Body of pancreas (tissue), 4 donors: ENCODE measurements around the gene CRLF1. TPM values are rescaled to one million over a fixed set of nuclear protein-coding genes. Genes with fewer than 3 reads are reported as not detected.
A peak's percentile ranks its signal among the peaks of the same experiment; 100 is the strongest.

Experiments used
- ATAC-seq: fragments of 150-250 bp; one replicate; pipeline ENCODE4 v1.9.1; 2016
- DNase-seq, 4 donors: peaks; one replicate each; pipeline ENCODE4 v3.0.0-alpha.2; 2019
- H3K27ac ChIP-seq, 4 donors: fragments of 200-600 bp; sonication (generic); 1 replicate in 3 of 4; 2 replicates in 1 of 4; pipeline versions ENCODE4 v1.5.1 to v1.6.1; 2016 to 2019; ENCODE audit warnings: mild to moderate bottlenecking in 1 of 4, mixed read lengths in 1 of 4, moderate library complexity in 1 of 4
- H3K27me3 ChIP-seq, 2 donors: fragments of 200-600 bp; sonication (generic); one replicate each; pipeline ENCODE4 v1.6.0; 2016; ENCODE audit warnings: mild to moderate bottlenecking in 1 of 2
- H3K36me3 ChIP-seq, 2 donors: fragments of 200-600 bp; sonication (generic); replicated peaks in 1 of 2; 2 replicates each; pipeline ENCODE4 v1.5.1; 2016; ENCODE audit warnings: low read depth in 2 of 2; ENCODE audit not compliant: insufficient read depth in 1 of 2
- H3K4me1 ChIP-seq: fragments of 200-600 bp; sonication (generic); one replicate; pipeline ENCODE4 v1.6.0; 2016
- H3K4me3 ChIP-seq, 2 donors: fragments of 200-600 bp; sonication (generic); 1 replicate in 1 of 2; 2 replicates in 1 of 2; pipeline ENCODE4 v1.5.1; 2016 to 2019
- H3K9me3 ChIP-seq, 3 donors: fragments of 200-600 bp; sonication (generic); 1 replicate in 2 of 3; 2 replicates in 1 of 3; pipeline ENCODE4 v1.5.1; 2016
- CTCF ChIP-seq, 7 experiments: fragments of 450-650 bp in 4 of 7; fragments of 200-600 bp in 3 of 7; sonication (generic) in 3 of 7; IDR thresholded peaks; one replicate each; pipeline ENCODE4 v1.5.1; 2016 to 2019; ENCODE audit warnings: antibody characterized with exemption in 7 of 7
- POLR2A ChIP-seq, 3 donors: fragments of 450-650 bp; IDR thresholded peaks; one replicate each; pipeline ENCODE4 v1.6.1; 2016; ENCODE audit warnings: antibody characterized with exemption in 3 of 3, mild to moderate bottlenecking in 2 of 3
- WGBS, 2 donors: methylation state at CpG; one replicate each; pipeline ENCODE4 v1.1.5; 2017; 5-methylcytosine and 5-hydroxymethylcytosine counted together
- intact Hi-C: fragments of 100-400 bp; cut with DNase I; formaldehyde crosslinking; loops from one replicate; pipeline ENCODE4 v1.15.1; 2023
- total RNA-seq, 2 donors: library from RNA; depleted of rRNA; stranded (reverse); fragments of >200 nt; gene quantifications; one replicate each; pipeline ENCODE4 v1.1.0, GENCODE V29; 2016

The CRLF1 gene
- total RNA-seq, 2 donors from 2014 or later = 23.3 to 40.2 TPM

- Histone ChIP-seq H3K9me3 (no peaks in the 10 kb centered on the region), H3K36me3 (no peaks in the 10 kb centered on the region), H3K4me1 (peaks cover 29% of the 10 kb centered on the region), H3K27ac (no peak overlapping the region), H3K27me3 (no peaks in the 10 kb centered on the region), H3K4me3 (no peak overlapping the region)
- DNase-seq (no peak), ATAC-seq (no peak)
- 84 to 88% methylated on average over 39 of the region's 40 CpGs for WGBS, 2 donors
- intact Hi-C loops = no loop called here
- TF ChIP-seq CTCF (IDR thresholded peaks at IDR 0.05) (no peak), POLR2A (IDR thresholded peaks at IDR 0.05) (no peak)
Measured at GRCh38 chr19:18590273-18591272, 16.0 kb downstream of the CRLF1 start.

GRCh38 chr19:18589380-18590272 is 17.0 kb downstream of the CRLF1 start:
- Histone ChIP-seq H3K4me1 (peaks cover 23% of the 10 kb centered on the region), H3K36me3 (no peaks in the 10 kb centered on the region), H3K27me3 (no peaks in the 10 kb centered on the region), H3K9me3 (no peaks in the 10 kb centered on the region), H3K27ac (peak overlapping the region; percentile 71 to 93 (median 84)), H3K4me3 (peak overlapping the region; percentile 83 to 92)
- 20 to 76% methylated on average over 18 to 49 of the region's 52 CpGs for WGBS, 2 donors
- intact Hi-C loops = no loop called here
- peak; percentile 61 for ATAC-seq
- DNase-seq = peak; percentile 63 to 74 (median 72)
- TF ChIP-seq CTCF (IDR thresholded peaks at IDR 0.05) (peak in 5 of 7 experiments; percentile 9 to 43 (median 38)), POLR2A (IDR thresholded peaks at IDR 0.05) (no peak)

- Histone ChIP-seq H3K4me1 (peaks cover 15% of the 10 kb centered on the region), H3K4me3 (peak within 1 kb of the TSS; percentile 83 to 92), H3K9me3 (no peaks in the 10 kb centered on the region), H3K36me3 (no peaks in the 10 kb centered on the region), H3K27me3 (no peaks in the 10 kb centered on the region), H3K27ac (peak within 1 kb of the TSS; percentile 71 to 93 (median 84))
- TF ChIP-seq POLR2A (IDR thresholded peaks at IDR 0.05) = peak; percentile 44 to 64 (median 60)
- peak; percentile 84 to 94 (median 88) for TF ChIP-seq CTCF (IDR thresholded peaks at IDR 0.05)
- WGBS, 2 donors = 0% methylated on average over 72 of the region's 72 CpGs; no CpG with 5 or more reads in 1 of the 2 donors
- DNase-seq (peak; percentile 80 to 83 (median 81)), ATAC-seq (peak; percentile 89)
- intact Hi-C loops = no loop called here
Measured at GRCh38 chr19:18588611-18589379, 17.8 kb downstream of the CRLF1 start, which contains the start of gene REX1BD. Gene REX1BD (plus strand): TSS chr19:18588798. CDS start chr19:18588802, 4 bp downstream.

- Histone ChIP-seq H3K27ac (peak overlapping the region; percentile 71 to 93 (median 84)), H3K9me3 (no peaks in the 10 kb centered on the region), H3K27me3 (no peaks in the 10 kb centered on the region), H3K4me1 (peaks cover 15% of the 10 kb centered on the region), H3K36me3 (no peaks in the 10 kb centered on the region), H3K4me3 (peak overlapping the region in 1 of 2 donors; percentile 92)
- DNase-seq (no peak), ATAC-seq (peak; percentile 28)
- 36 to 61% methylated on average over 5 to 16 of the region's 16 CpGs for WGBS, 2 donors
- intact Hi-C loops = no loop called here
- TF ChIP-seq CTCF (IDR thresholded peaks at IDR 0.05) (no peak), POLR2A (IDR thresholded peaks at IDR 0.05) (no peak)
Measured at GRCh38 chr19:18587962-18588610, 18.5 kb downstream of the CRLF1 start.
